Medulla oblongata (tissue), 1 donor: ENCODE results near the gene TOM1.

Experiments used
- DNase-seq: peaks from one replicate; pipeline ENCODE4 v3.0.0-alpha.2; 2015; ENCODE audit errors: extremely low spot score

The TOM1 gene

GRCh38 chr22:35394810-35395563, 95.3 kb downstream of the TOM1 start:
- no peak for DNase-seq

DNA sequence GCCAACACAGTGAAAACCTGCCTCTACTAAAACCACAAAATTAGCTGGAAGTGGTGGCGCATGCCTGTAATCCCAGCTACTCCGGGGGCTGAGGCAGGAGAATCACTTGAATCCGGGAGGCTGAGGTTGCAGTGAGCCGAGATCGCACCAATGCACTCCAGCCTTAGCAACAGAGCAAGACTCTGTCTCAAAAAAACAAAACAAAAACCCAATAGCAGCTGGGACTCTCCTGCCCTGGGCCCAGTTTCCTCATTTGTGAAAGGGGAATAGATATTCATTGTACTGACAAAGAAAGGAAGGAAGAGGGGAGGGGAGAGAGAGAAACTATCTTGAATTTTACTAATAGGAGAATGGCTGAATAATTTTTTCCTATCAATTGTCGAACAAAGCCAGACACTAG, 96.9 kb downstream of the TOM1 start:
- DNase-seq = peak; percentile 73

DNA sequence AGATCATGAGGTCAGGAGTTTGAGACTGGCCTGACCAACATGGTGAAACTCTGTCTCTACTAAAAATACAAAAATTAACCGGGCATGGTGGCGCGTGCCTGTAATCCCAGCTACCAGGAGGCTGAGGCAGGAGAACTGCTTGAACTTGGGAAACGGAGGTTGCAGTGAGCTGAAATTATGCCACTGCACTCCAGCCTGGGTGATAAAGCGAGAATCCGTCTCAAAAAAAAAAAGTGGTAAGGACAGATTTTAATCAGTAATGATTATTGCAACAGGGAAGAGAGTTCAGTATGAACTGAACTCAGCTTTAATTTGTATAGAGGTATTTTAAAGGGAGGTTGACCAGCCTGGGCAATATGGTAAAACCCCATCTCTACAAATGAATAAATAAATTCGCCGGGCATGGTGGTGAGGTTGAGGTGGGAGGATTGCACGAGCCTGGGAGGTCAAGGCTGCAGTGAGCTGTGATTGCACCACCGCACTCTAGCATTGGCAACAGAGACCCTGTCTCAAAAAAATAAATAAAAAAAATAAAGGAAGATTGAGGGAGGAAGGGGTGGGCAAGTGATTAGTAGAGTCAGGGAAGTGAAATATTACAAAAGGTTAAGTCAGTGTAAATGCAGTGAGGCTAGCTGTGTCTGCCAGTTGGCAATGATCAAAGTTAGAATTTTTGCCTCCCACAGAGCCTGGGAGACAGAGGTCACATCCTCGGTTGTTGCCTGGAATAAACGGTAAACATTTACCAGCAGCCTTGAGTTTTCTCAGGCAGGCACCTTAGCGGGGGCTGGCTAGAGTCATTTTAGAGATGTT, 97.6 kb downstream of the TOM1 start:
- no peak for DNase-seq
